HG03196 (cell line): Measurements from ENCODE around the gene RASSF1.

Experiments used
- ATAC-seq: cut with Tn5 transposase; IDR thresholded peaks from one replicate; pipeline ENCODE4 v1.9.1; 2021; ENCODE audit not compliant: unreplicated experiment

RASSF1 gene

GRCh38 chr3:50369012-50369670 lies 28.5 kb upstream of the RASSF1 start:
- no peak for ATAC-seq

GRCh38 chr3:50365842-50366220 lies 25.2 kb upstream of the RASSF1 start:
- ATAC-seq: no peak

DNA sequence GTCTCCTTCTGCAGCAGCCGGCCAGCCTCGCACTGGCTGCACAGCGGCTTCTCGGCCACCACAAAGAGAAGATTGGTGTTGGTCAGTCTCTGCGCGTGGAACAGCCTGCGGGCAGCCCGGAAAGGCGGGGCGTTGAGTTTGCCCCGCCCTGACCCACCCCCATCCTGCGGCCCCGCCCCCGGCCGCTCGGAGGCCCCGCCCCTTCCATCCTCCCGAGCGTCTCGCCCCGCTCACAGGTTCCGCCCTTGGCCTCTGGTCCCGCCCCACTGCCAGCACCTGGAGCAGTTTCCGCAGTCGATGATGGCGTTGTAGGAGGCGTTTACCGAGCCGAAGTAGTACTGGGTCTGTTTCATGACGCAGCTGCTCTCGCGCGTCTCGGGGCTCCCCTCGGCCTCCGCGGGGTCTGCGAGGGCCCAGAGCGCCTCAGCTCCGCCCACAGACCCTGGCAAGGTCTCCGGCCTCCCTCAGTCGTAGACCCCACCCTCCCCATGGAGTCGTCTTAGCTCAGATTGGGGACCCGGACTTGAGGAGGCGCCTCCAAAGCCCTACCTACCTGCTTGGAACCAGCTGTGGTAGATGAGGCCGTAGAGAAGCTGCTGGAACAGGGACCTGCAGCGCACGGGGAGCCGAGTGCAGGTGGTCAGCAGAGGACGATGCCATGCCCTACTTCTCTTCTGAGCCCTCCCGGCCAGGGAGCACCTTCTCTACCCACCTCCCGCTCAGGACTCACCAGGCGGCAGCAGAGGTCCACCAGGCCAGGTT lies 24.6 kb upstream of the RASSF1 start:
- ATAC-seq: peak; percentile 73

DNA sequence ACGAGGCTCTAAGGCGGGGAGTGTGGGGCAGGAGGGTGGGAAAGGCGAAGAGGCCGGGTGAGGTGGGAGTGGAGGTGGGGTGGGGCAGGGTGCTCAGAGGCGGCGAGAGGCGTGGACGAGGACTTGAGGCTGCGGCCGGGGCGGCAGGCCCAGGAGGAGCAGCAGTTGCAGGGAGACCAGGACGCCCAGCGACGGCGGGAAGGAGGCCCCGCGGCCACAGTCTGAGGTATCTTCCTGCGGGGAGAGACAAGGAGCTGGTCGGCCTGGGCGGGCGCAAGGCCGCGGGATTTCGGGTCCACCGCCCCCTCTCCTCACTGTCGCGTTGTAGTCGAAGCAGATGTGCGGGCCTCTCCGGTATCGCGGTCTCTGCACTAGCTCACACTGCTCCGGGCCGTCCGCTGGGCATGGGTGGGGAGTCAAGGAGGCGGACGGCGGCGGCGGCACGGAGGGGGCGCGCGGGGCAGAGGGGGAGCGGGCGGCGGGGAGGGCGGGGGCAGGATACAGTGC lies 24.0 kb upstream of the RASSF1 start:
- ATAC-seq: no peak

DNA sequence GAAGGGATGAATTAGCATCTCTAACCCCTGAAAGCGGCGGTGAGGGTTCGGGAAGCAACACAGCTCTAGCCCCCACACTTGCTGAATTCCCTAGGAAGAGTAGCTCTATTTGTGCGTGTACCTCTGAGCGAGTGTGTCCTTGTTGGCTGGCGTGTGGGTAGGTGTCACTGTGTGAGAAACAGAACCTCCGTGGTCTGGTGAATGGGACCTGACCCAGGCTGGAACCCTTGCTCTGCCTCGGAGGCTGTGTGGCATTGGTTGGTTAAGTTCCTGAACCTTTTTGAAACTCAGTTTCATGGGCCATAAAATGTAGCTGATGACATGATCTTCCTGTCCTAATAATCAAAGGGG lies 19.1 kb upstream of the RASSF1 start:
- ATAC-seq: peak; percentile 11

- ATAC-seq: peak; percentile 98
Measured at GRCh38 chr3:50358911-50359759, 18.5 kb upstream of the RASSF1 start, which contains the start of gene TMEM115. Gene TMEM115, minus strand, starts transcription at chr3:50359521. Its CDS starts 458 bp downstream, at chr3:50359063.

DNA sequence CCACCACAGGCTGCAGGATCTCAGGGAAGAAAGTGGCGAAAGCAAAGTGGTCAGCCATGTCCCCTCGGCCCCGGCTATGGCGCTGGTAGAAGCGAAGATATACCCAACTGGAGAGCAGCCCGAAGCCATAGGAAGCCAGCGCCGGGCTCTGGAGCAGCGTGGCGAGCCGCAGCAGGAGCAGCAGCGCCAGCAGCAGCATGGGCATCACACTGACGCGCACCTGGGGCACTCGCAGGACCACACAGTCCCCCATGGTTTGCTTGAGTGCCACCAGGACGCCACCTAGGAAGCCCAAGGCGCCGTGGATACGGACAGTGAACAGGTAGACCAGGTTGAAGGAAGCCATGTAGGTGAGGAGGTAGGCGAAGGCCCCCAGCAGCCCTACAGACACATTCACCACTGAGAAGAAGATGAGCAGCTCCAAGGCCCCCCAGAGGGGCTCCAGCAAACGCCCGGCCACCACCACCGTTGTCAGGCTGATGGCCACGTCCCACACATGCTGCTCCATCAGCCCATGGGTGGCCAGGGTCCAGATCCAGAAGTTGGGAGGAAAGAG lies 17.8 kb upstream of the RASSF1 start:
- no peak for ATAC-seq

GRCh38 chr3:50357481-50357880 lies 16.8 kb upstream of the RASSF1 start:
- ATAC-seq: no peak

GRCh38 chr3:50356553-50356952 lies 15.9 kb upstream of the RASSF1 start:
- ATAC-seq: no peak

DNA sequence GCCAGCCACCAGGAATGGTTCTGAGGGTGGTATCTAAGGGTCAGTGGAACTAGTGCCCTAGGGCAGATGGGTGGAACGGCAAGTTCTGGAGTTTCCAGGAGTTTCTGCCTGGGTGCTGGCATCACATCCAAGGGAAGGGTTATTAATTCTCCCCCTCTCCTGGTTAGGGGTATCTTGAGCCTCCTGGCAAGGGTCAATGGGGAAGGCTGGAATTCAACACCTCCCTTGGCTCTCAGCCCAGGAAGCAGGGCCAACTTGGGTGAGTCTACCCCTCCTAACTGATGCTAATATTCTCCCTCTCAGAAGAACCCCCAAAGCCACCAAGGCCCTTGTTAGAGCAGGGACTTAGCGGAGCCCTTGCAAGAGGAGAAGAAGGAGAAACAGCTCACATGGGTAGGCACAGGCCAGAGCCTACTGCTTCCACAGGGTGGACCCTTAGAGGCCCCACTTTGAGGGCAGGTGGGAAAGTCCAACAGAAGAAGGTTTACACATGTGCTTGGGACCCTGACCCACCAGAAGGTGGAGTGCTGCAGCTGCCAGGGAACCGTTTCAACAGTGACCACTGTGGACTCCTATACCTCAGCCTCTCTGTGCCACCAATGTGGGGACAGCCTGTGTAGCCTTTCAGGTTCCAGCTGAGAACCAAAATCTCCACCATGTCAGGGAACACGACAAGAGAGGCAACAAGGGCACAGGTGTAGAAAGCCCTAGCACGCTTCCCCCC lies 15.4 kb upstream of the RASSF1 start:
- ATAC-seq: no peak

GRCh38 chr3:50354850-50355249 lies 14.2 kb upstream of the RASSF1 start:
- no peak for ATAC-seq

GRCh38 chr3:50354186-50354764 lies 13.6 kb upstream of the RASSF1 start:
- no peak for ATAC-seq

- no peak for ATAC-seq
Measured at GRCh38 chr3:50353245-50354004, 12.8 kb upstream of the RASSF1 start.

- ATAC-seq: no peak
Measured at GRCh38 chr3:50352781-50353180, 12.1 kb upstream of the RASSF1 start.

DNA sequence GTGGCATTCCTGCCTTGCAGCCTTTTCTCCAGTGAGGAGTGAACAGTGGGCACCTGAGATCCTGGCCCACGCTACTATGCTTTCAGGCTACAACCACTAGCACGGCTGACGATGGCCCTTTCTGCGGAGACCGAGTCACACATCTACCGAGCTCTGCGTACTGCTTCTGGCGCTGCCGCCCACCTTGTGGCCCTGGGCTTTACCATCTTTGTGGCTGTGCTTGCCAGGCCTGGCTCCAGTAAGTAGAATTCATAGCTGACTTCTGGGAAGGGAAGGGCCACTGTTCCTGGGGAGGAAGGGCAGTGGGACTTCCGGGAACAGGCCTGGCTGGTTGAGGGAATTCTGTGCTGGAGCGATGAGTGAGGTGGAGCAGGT lies 10.7 kb upstream of the RASSF1 start:
- ATAC-seq: no peak

DNA sequence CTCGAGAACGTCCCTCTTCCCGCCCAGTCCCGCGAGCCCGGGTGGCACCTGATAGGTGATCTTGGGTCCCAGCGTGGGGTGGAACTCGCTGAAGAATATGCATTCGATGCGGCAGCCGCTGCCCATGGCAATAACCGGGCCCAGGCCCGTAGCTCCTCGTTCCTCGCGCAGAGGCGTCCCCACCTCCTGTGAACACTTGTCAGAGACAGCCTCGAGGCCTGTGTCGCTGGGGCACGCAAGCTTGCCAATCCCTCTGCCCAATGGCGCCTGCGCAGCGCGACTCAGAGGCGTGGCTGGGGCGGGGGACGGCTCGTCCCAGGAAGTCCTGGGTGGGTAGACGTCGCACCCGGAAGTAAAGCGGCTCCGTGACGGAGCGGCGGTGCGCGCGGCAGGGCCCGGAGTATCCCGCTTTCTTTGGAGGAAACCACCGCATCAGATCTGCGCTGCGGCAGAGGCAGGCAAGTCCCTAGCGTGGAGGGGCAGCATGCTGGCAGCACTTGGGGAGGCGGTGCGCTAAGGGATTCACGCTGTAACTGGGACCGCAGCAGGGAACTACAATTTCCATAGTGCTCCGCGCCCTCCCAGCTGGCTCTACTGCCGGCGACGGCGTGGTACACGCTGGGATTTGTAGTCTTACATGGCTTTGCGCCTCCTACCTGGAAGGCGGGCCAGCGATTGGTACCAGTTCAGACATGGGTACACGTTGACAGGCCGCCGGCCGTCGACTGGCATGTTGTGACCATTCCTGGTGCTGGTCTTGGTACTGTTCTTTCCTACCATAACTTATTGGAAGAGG lies 10.1 kb upstream of the RASSF1 start, which contains the start of the genes CYB561D2 and NPRL2:
TSS of gene CYB561D2 (plus strand) at position 336 of the 796 bp plus-strand sequence. CDS start 572 bp downstream, outside the sequence.
TSS of gene NPRL2 (minus strand) at position 249 of the 796 bp plus-strand sequence. CDS start at position 126, 123 bp downstream.
- peak; percentile 75 for ATAC-seq

DNA sequence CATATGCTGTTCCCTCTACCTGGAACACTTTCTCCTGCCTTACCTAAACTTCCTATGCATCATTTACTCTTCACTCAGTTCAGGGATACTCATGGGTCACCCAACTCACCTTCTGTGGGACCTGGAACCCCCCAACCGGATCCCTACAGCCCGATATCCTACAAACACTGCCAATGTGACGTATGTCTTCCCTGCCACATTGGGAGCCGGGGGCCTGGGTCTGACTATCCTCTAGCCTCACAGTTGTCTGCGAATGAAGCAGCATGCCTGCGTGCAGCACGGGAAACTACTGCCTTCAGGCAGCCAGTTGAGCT lies 9.5 kb upstream of the RASSF1 start:
- no peak for ATAC-seq

GRCh38 chr3:50347187-50347813 lies 6.7 kb upstream of the RASSF1 start:
- no peak for ATAC-seq
